NCI-H1048 (cell line): ENCODE data around the gene ELP2.
"Not testable (repeated sequence)": the region's sequence is repeated elsewhere in the genome, so short reads cannot be mapped to it uniquely, and the experiment has no call there.

ENCODE experiments used
- DNase-seq: peaks from one replicate; lab custom pipeline; 2025; lab: John Stamatoyannopoulos, UW

Gene ELP2

GRCh38 chr18:36158266-36158867, 28.7 kb downstream of the ELP2 start:
- no peak for DNase-seq

- DNase-seq, result no peak
Observed at GRCh38 chr18:36160959-36161371, 31.3 kb downstream of the ELP2 start.

- DNase-seq, result no peak
Observed at GRCh38 chr18:36162981-36163380, 33.3 kb downstream of the ELP2 start.

- no peak for DNase-seq
Observed at GRCh38 chr18:36167692-36168218, 38.1 kb downstream of the ELP2 start.

- DNase-seq, result not testable (repeated sequence)
Observed at GRCh38 chr18:36168296-36168695, 38.6 kb downstream of the ELP2 start.

GRCh38 chr18:36169938-36170337, 40.2 kb downstream of the ELP2 start:
- no peak for DNase-seq

- no peak for DNase-seq
Observed at GRCh38 chr18:36175481-36175880, 45.8 kb downstream of the ELP2 start.

- DNase-seq, result no peak
Observed at GRCh38 chr18:36176177-36176584, 46.5 kb downstream of the ELP2 start.

GRCh38 chr18:36176711-36177110, 47.0 kb downstream of the ELP2 start:
- DNase-seq, result no peak

GRCh38 chr18:36177913-36178312, 48.2 kb downstream of the ELP2 start:
- no peak for DNase-seq

GRCh38 chr18:36179562-36180355, 50.1 kb downstream of the ELP2 start:
- DNase-seq, result no peak

GRCh38 chr18:36181441-36181840, 51.7 kb downstream of the ELP2 start:
- no peak for DNase-seq

- DNase-seq, result no peak
Observed at GRCh38 chr18:36181898-36182506, 52.3 kb downstream of the ELP2 start.

- no peak for DNase-seq
Observed at GRCh38 chr18:36183033-36183432, 53.3 kb downstream of the ELP2 start.

- DNase-seq, result no peak
Observed at GRCh38 chr18:36183987-36184386, 54.3 kb downstream of the ELP2 start.

- no peak for DNase-seq
Observed at GRCh38 chr18:36185157-36185556, 55.5 kb downstream of the ELP2 start.

GRCh38 chr18:36185901-36186460, 56.3 kb downstream of the ELP2 start:
- DNase-seq, result no peak

GRCh38 chr18:36186461-36187192, 56.9 kb downstream of the ELP2 start:
- no peak for DNase-seq

GRCh38 chr18:36187193-36187825, 57.6 kb downstream of the ELP2 start, which contains the start of gene MOCOS:
MOCOS (plus strand) TSS chr18:36187497; CDS start chr18:36187540, 43 bp downstream.
- DNase-seq, result no peak

GRCh38 chr18:36187826-36188721, 58.4 kb downstream of the ELP2 start:
- DNase-seq, result no peak
